A673 (cell line): ENCODE measurements around the gene ATP7A. TPM values are rescaled to one million over a fixed set of nuclear protein-coding genes. Genes with fewer than 3 reads are reported as not detected.
"Not testable (repeated sequence)": the region's sequence is repeated elsewhere in the genome, so short reads cannot be mapped to it uniquely, and the experiment has no call there.

Experiments used
- BruUV-seq: library from RNA; stranded (reverse); fragments of 400-500 nt; replicated peaks from 2 replicates; lab custom pipeline; 2021; lab: Mats Ljungman, UMichigan
- CTCF ChIA-PET: fragments of 300-600 bp; sonication (Branson Sonifier 250); formaldehyde crosslinking; loops from one replicate; lab custom pipeline; 2022; ENCODE audit warnings: antibody characterized with exemption; lab: Charles Lee
- POLR2A ChIA-PET: fragments of 300-600 bp; sonication (Branson Sonifier 250); formaldehyde crosslinking; loops from one replicate; lab custom pipeline; 2022; ENCODE audit warnings: antibody characterized with exemption; ENCODE audit not compliant: low non-redundant PET; lab: Charles Lee
- DNase-seq: peaks from one replicate; pipeline ENCODE4 v3.0.0-alpha.2; 2015; ENCODE audit warnings: low spot score
- H3K27ac ChIP-seq: fragments of 200-600 bp; sonication (generic); 2 replicates; pipeline ENCODE4 v1.5.1; 2016; ENCODE audit warnings: mixed run types, low read depth, mild to moderate bottlenecking, mixed read lengths, antibody characterized with exemption, low read length; ENCODE audit not compliant: poor library complexity, severe bottlenecking
- H3K27me3 ChIP-seq: fragments of 200-600 bp; sonication (generic); replicated peaks from 2 replicates; pipeline ENCODE4 v1.6.1; 2017; ENCODE audit warnings: mixed run types, low read depth, mild to moderate bottlenecking, mixed read lengths, antibody characterized with exemption, low read length; ENCODE audit not compliant: insufficient read depth, poor library complexity
- H3K36me3 ChIP-seq: fragments of 200-600 bp; sonication (generic); 2 replicates; pipeline ENCODE4 v1.6.1; 2016; ENCODE audit warnings: mixed run types, mild to moderate bottlenecking, mixed read lengths, antibody characterized with exemption, low read length; ENCODE audit not compliant: insufficient read depth, poor library complexity, severe bottlenecking
- H3K4me1 ChIP-seq: fragments of 200-600 bp; sonication (generic); 2 replicates; pipeline ENCODE4 v1.6.1; 2017; ENCODE audit warnings: mixed run types, mild to moderate bottlenecking, mixed read lengths, antibody characterized with exemption, low read length; ENCODE audit not compliant: insufficient read depth, poor library complexity, severe bottlenecking
- H3K4me3 ChIP-seq: fragments of 200-600 bp; sonication (generic); 2 replicates; pipeline ENCODE4 v1.5.1; 2016; ENCODE audit warnings: low read depth, mixed run types, mild to moderate bottlenecking, mixed read lengths, low read length; ENCODE audit not compliant: poor library complexity, severe bottlenecking
- H3K9me3 ChIP-seq: fragments of 200-600 bp; sonication (generic); 2 replicates; pipeline ENCODE4 v1.6.1; 2016; ENCODE audit warnings: mixed run types, low read depth, mild to moderate bottlenecking, mixed read lengths, antibody characterized with exemption, low read length; ENCODE audit not compliant: poor library complexity, severe bottlenecking
- EZH2 ChIP-seq: fragments of 200-600 bp; sonication (generic); IDR thresholded peaks from 2 replicates; pipeline ENCODE4 v1.6.1; 2017; ENCODE audit warnings: borderline replicate concordance, low read depth, mild to moderate bottlenecking, mixed read lengths, antibody characterized with exemption, low read length; ENCODE audit not compliant: poor library complexity, severe bottlenecking
- intact Hi-C: fragments of 100-400 bp; cut with micrococcal nuclease; formaldehyde crosslinking; loops from one replicate; pipeline ENCODE4 v1.10.0; 2022; ENCODE audit not compliant: unreplicated experiment
- total RNA-seq: library from RNA; stranded (reverse); gene quantifications from 2 replicates; pipeline ENCODE4 v1.2.3, GENCODE V29; 2021
- TF ChIP-seq, protein P1 (sequence below): fragments of 300-800, 200-600 bp; sonication (generic); conservative IDR thresholded peaks from 2 replicates; pipeline ENCODE4 v1.5.1; 2017; ENCODE audit warnings: low read depth, mild to moderate bottlenecking, antibody characterized with exemption, low read length, moderate library complexity, mixed read lengths

Gene ATP7A
- total RNA-seq, 1 experiment from 2014 or later, result 9.0 TPM

- no peaks in the 10 kb centered on the region for H3K9me3 ChIP-seq
- DNase-seq, result no peak
- no TSS peak for BruUV-seq
- intact Hi-C loops, result no loop called here
- no peaks in the 10 kb centered on the region for H3K4me1 ChIP-seq
- H3K4me3 ChIP-seq, result no peak overlapping the region
- POLR2A ChIA-PET, result no interaction called here
- no peak overlapping the region for H3K27ac ChIP-seq
- CTCF ChIA-PET, result no interaction called here
- TF ChIP-seq EZH2, result no peak
- TF ChIP-seq, protein P1, sequence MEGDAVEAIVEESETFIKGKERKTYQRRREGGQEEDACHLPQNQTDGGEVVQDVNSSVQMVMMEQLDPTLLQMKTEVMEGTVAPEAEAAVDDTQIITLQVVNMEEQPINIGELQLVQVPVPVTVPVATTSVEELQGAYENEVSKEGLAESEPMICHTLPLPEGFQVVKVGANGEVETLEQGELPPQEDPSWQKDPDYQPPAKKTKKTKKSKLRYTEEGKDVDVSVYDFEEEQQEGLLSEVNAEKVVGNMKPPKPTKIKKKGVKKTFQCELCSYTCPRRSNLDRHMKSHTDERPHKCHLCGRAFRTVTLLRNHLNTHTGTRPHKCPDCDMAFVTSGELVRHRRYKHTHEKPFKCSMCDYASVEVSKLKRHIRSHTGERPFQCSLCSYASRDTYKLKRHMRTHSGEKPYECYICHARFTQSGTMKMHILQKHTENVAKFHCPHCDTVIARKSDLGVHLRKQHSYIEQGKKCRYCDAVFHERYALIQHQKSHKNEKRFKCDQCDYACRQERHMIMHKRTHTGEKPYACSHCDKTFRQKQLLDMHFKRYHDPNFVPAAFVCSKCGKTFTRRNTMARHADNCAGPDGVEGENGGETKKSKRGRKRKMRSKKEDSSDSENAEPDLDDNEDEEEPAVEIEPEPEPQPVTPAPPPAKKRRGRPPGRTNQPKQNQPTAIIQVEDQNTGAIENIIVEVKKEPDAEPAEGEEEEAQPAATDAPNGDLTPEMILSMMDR, result no peak
- no peaks in the 10 kb centered on the region for H3K27me3 ChIP-seq
- no peaks in the 10 kb centered on the region for H3K36me3 ChIP-seq
Observed at GRCh38 chrX:77917294-77917933, 6.9 kb downstream of the ATP7A start.

DNA sequence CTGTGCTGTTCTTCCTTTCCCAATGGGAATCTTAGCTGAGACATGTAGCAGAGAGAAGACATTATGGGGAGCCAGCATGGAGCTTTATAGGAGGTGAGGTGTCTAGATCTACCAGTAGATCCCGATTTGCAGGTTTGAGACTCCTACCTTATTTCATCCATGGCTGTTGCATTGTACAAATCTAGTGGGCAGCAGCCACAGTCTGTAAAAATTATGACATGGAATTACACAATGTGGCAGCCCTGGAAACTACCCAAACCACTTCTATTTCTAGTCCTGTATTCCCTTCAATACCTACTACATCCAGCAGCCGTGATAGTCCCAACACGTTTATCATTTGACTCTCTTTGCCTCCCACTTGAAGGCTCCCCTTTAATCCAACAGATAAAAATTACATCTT, 8.1 kb downstream of the ATP7A start:
- H3K36me3 ChIP-seq, result no peaks in the 10 kb centered on the region
- intact Hi-C loops, result no loop called here
- no peak for TF ChIP-seq EZH2
- TF ChIP-seq, protein P1, result no peak
- POLR2A ChIA-PET, result no interaction called here
- H3K4me3 ChIP-seq, result no peak overlapping the region
- CTCF ChIA-PET, result no interaction called here
- no peak for DNase-seq
- H3K9me3 ChIP-seq, result no peaks in the 10 kb centered on the region
- no peak overlapping the region for H3K27ac ChIP-seq
- no TSS peak for BruUV-seq
- H3K27me3 ChIP-seq, result no peaks in the 10 kb centered on the region
- no peaks in the 10 kb centered on the region for H3K4me1 ChIP-seq

DNA sequence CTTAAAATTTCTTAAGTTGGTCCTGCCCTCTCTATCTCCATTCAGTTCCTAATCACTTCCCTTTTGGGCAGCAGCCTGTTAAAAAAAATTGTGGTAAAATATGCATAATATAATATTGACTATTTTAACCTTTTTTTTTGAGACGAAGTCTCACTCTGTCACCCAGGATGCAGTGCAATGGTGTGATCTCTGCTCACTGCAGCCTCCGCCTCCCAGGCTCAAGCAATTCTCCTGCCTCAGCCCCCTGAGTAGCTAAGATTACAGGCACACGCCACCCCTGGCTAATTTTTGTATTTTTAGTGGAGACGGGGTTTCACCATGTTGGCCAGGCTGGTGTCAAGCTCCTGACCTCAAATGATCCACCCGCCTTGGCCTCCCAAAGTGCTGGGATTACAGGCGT, 8.9 kb downstream of the ATP7A start:
- POLR2A ChIA-PET, H3K27me3 ChIP-seq, H3K4me3 ChIP-seq, DNase-seq, CTCF ChIA-PET, intact Hi-C loops, BruUV-seq, H3K36me3 ChIP-seq, H3K4me1 ChIP-seq, H3K9me3 ChIP-seq, H3K27ac ChIP-seq: not testable (repeated sequence)

DNA sequence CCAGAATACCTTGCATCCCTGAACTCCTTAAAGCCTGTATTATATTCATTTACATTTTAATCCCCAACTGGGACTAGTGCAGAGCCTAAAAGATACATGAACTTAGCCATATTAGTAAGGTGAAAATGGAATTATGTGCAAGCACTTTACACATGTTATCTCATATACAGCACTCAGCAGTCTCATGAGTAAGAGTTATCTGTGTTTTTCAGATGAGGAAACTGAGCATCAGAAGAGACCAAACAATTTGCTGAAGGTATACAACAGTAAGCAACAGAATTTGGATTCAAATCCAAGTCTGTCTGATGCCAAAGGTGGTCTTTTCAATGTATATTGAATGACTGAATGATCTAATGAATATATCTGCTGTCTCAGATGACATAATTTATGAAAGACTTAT, 12.3 kb downstream of the ATP7A start:
- Histone ChIP-seq H3K36me3 (no peaks in the 10 kb centered on the region), H3K4me3 (no peak overlapping the region), H3K4me1 (no peaks in the 10 kb centered on the region), H3K27ac (no peak overlapping the region), H3K9me3 (no peaks in the 10 kb centered on the region), H3K27me3 (no peaks in the 10 kb centered on the region)
- ChIA-PET CTCF (no interaction called here), POLR2A (no interaction called here)
- BruUV-seq, result no TSS peak
- DNase-seq, result no peak
- TF ChIP-seq, protein P1, result no peak
- TF ChIP-seq EZH2, result no peak
- intact Hi-C loops, result no loop called here
